Stimulated activated CD8-positive, alpha-beta memory T cell treated with anti-CD3 and anti-CD28 coated beads, Interleukin-15, amount 100 ng/mL, for 4 hours (primary cell): ENCODE results near the gene PAWR.
"Not testable (repeated sequence)": the region's sequence is repeated elsewhere in the genome, so short reads cannot be mapped to it uniquely, and the experiment has no call there.

ENCODE experiments used
- DNase-seq, 2 donors: peaks; one replicate each; pipeline ENCODE4 v3.0.0-alpha.2; 2020; ENCODE audit warnings: low read depth in 2 of 2

PAWR gene

DNA sequence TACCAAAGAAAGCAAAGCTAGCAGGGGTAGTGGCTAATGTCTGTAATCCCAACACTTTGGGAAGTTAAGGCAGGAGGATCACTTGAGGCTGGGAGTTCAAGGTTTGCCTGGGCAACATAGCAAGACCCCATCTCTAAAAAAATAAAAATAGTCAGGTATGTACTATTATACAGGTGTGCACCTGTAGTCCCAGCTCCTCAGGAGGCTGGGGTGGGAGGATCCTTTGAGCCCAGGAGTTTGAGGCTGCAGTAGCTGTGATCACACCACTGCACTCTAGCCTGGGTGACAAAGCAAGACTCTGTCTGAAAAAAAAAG is 142.2 kb downstream of the PAWR start:
- no peak for DNase-seq

DNA sequence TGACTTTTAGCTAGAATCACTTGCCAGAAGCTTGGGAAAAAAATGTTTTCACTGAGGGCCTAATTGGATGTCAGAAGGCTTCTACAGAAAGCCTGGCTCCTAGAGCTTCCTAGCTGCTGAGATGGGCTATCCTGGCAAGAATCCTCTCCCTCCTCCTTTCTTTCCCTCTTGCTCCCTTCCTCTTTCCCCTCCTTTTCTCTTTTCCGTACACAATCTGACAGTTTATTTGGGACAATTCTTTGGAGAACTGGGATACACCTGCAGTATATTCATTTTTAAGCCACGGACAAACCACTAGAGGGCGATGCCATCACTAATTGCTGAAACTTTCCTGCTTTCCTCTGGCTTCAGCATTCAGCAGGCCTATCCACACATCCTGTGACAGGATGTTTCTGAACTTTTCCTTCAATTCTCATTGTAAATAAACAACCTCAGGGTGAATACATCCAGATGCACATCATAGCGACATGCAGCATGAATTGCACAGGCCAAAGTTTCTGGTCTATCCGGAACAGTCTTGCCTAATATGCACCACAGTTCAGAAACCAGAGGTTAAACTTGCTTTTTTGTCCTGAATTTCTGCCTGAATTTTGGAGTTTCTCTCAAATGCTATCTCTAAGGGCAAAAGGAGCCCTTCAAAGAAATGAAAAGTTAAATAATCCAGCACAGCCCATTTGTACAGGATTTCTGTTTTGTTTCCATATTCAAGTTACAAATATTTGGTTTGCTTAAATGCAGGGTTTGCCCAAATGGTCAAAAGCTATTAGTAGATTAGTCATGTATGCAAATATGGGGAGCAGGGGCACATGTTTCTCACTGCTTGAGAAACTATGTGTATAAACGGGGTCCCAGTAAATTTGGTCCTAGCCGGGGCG is 142.8 kb downstream of the PAWR start:
- DNase-seq: no peak

DNA sequence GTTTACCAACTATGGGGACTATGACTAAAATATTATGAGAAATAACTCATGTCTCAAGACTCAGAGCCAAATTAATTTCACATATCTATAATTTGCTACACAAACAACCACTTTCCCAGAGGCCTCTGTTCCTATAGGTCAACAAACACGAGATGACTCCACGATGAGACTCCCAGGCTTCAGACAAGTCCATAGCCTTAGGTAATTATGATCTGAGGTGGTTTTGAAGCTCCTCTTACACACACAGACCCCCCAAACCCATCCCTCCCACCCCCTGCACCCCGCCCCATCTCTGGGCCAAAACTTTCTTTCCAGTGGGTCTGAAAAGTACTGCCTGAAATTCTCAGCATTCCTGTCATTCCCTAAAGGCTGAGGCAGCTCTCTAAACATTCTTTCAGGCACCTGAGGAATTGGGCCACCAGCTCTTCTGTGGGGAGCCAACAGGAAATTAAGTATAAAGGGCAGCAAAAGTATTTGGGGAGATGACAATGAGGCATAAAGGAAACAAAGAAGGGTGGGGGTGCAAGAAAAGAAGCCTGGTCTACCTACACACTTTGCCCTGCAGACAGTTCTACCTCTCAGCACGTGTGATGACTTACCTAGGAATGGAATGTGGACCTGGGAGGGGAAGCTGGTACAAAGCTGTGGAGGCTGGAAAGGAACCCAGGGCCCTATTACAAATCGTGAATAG is 143.6 kb downstream of the PAWR start:
- DNase-seq: no peak

DNA sequence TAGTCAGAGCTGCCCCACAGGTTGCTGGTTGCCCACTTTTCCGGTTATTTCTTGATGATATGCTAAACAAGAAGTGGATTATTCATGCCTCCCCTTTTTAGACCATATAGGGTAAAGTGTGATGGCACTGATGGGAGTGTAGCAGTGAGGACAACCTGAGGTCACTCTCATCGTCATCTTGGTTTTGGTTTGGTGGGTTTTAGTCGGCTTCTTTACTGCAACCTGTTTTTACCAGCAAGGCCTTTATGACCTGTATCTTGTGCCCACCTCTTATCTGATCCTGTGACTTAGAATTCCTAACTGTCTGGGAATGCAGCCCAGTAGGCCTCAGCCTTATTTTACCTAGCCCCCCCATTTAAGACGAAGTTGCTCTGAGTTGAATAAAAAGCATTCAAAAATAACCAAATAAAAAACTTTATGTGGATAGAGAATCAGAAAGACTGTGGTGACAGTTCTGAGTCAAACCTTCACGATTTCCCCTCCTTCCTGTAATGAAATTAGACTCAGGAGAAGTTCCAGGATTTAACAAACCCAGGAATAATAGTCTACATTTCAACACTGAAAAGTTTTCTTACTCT is 144.2 kb downstream of the PAWR start:
- DNase-seq: no peak

DNA sequence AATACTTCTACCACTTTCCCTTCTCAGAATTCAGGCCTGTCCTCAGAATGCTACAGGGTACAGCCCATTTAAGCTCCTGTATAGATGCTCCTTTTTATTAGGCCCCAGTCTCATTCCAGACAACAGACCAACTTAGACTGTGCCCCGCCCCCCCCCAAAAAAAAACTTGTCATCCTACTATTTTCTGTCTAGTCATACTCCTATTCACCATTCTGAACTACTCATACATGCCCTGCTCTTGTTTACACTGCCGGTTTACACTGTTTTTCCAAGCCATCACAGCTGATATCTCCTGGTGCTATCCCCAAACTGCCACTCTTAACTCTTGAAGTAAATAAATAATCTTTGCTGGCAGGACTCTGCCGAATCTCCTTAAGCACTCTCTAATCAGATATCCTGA is 146.3 kb downstream of the PAWR start:
- not testable (repeated sequence) for DNase-seq

DNA sequence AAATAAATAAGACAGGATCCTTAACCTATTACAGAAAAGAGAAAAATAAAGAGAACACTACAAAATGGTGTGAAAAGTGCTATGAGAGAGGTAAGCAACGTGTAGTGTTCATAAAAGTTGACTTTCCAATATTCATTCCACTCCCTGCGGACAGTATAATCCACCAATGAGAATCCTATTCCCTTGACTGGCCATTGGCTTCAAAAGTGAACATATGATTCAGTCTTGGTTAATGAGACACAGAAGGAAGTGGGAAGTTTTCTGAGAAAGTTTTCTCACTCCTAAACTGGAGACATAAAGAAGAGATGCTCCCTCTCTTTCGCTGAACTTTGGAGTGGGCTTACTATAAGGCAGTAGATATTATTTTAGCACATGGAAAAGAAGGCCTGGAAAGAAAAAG is 153.1 kb downstream of the PAWR start:
- DNase-seq: no peak

DNA sequence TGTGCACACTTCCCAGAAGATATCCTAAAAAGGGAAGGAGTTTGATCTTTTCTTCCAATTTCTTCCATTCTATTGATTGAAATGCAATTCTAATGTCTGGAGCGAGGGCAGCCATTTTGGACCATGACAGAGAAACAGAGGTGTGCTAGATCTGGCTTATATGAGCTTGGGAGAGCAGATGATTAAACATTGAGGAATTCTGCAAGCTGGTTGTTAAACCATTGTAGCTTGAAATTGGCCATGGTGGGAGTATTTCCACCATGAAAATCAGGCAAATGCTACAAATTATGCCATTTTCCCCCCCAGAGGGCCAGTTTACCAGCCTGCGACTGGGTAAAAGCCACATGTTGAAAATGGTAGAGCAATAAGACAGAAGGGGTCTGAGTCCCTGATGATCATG is 155.0 kb downstream of the PAWR start:
- DNase-seq: no peak
